K562 (cell line): ENCODE data around the gene FHIT. TPM values are rescaled to one million over a fixed set of nuclear protein-coding genes. Genes with fewer than 3 reads are reported as not detected.

Experiments used
- ATAC-seq: fragments of 200-7000 bp; cut with Tn5 transposase; 3 replicates; pipeline ENCODE4 v1.9.1; 2020; ENCODE audit warnings: moderate library complexity
- BruUV-seq: library from RNA; stranded (reverse); fragments of 400-500 nt; replicated peaks from 2 replicates; lab custom pipeline; 2021; lab: Mats Ljungman, UMichigan
- CTCF ChIA-PET: fragments of 300-600 bp; formaldehyde crosslinking; extraction: SDS; loops from one replicate; lab custom pipeline; 2021; ENCODE audit warnings: low intra/inter-chr PET ratio; lab: Yijun Ruan, JAX
- POLR2A ChIA-PET: fragments of 300-600, 350-650 bp; sonication (Branson Sonifier 250); formaldehyde crosslinking; extraction: SDS; loops from one replicate; lab custom pipeline; 2021; ENCODE audit warnings: antibody characterized with exemption, inconsistent platforms; lab: Yijun Ruan, JAX
- DNase-seq, 4 experiments: peaks; one replicate each; pipeline versions ENCODE4 v3.0.0 to v3.0.0-alpha.2; 2011 to 2018; ENCODE audit warnings: low spot score in 3 of 4, mixed read lengths in 3 of 4; ENCODE audit errors: extremely low read depth in 1 of 4
- FAIRE-seq: peaks from 2 replicates; lab custom pipeline; 2011; peaks lifted over from hg19 to GRCh38; lab: Jason Lieb, UNC
- H2AFZ ChIP-seq: 2 replicates; pipeline ENCODE4 v1.6.0; 2011; ENCODE audit warnings: low read depth, low read length, control low read depth, inconsistent platforms
- H3K27ac ChIP-seq: fragments of 200-600 bp; 3 replicates; pipeline ENCODE4 v1.8.0; 2011; ENCODE audit warnings: low read depth, mild to moderate bottlenecking, control low read depth, inconsistent platforms, low read length, moderate library complexity, mixed read lengths; ENCODE audit errors: extremely low read depth
- H3K27me3 ChIP-seq, 2 experiments: fragments of 300-600 bp in 1 of 2; 2 replicates in 1 of 2; 3 replicates in 1 of 2; pipeline versions ENCODE4 v1.6.0 to v1.8.0; 2011; ENCODE audit warnings: inconsistent platforms in 2 of 2, low read length in 2 of 2, mild to moderate bottlenecking in 1 of 2, mixed read lengths in 1 of 2, moderate library complexity in 1 of 2; ENCODE audit not compliant: control insufficient read depth in 2 of 2, insufficient read depth in 2 of 2
- H3K36me3 ChIP-seq: fragments of 300-600 bp; 3 replicates; pipeline ENCODE4 v1.8.0; 2011; ENCODE audit warnings: mild to moderate bottlenecking, low read length, inconsistent platforms; ENCODE audit not compliant: control insufficient read depth, insufficient read depth
- H3K4me1 ChIP-seq, 2 experiments: fragments of 200-600 bp in 1 of 2; replicated peaks in 1 of 2; 2 replicates in 1 of 2; 3 replicates in 1 of 2; pipeline versions ENCODE4 v1.5.1 to v1.8.0; 2011; ENCODE audit warnings: inconsistent platforms in 2 of 2, low read length in 2 of 2, mild to moderate bottlenecking in 1 of 2, mixed read lengths in 1 of 2, moderate library complexity in 1 of 2; ENCODE audit not compliant: control insufficient read depth in 2 of 2, insufficient read depth in 2 of 2
- H3K4me2 ChIP-seq: 2 replicates; pipeline ENCODE4 v1.6.1; 2011; ENCODE audit warnings: low read length, control low read depth, inconsistent platforms, mixed read lengths; ENCODE audit not compliant: insufficient read depth
- H3K4me3 ChIP-seq: fragments of 200-600 bp; sonication (generic), shearing (Covaris generic); 2 replicates; pipeline ENCODE4 v1.5.1; 2016; ENCODE audit warnings: control low read depth, inconsistent platforms
- H3K79me2 ChIP-seq: fragments of 200-600 bp; 3 replicates; pipeline ENCODE4 v1.8.0; 2011; ENCODE audit warnings: low read length, inconsistent platforms; ENCODE audit not compliant: control insufficient read depth, insufficient read depth
- H3K9ac ChIP-seq, 2 experiments: 2 replicates each; pipeline versions ENCODE4 v1.6.0 to v1.6.1; 2011; ENCODE audit warnings: low read depth in 2 of 2, low read length in 2 of 2, control low read depth in 1 of 2, inconsistent platforms in 1 of 2, mild to moderate bottlenecking in 1 of 2, mixed read lengths in 1 of 2; ENCODE audit not compliant: insufficient read depth in 1 of 2
- H3K9me1 ChIP-seq: one replicate; pipeline ENCODE4 v1.6.0; 2011; ENCODE audit warnings: inconsistent platforms, mild to moderate bottlenecking, low read length, moderate library complexity; ENCODE audit not compliant: control insufficient read depth, insufficient read depth
- H3K9me3 ChIP-seq: replicated peaks from 2 replicates; pipeline ENCODE4 v1.5.1; 2011; ENCODE audit warnings: low read depth, low read length, inconsistent platforms; ENCODE audit not compliant: control insufficient read depth, insufficient read depth
- H4K20me1 ChIP-seq: replicated peaks from 2 replicates; pipeline ENCODE4 v1.6.1; 2011; ENCODE audit warnings: low read length, inconsistent platforms, mixed read lengths; ENCODE audit not compliant: control insufficient read depth, insufficient read depth
- ASH1L ChIP-seq: fragments of 450-650 bp; IDR thresholded peaks from 2 replicates; pipeline ENCODE4 v1.6.1; 2018; ENCODE audit warnings: borderline replicate concordance, mild to moderate bottlenecking, low read depth; ENCODE audit not compliant: partially characterized antibody
- BCLAF1 ChIP-seq, 2 experiments: fragments of 450-650 bp in 1 of 2; IDR thresholded peaks; 2 replicates each; pipeline ENCODE4 v1.6.1; 2011 to 2017; ENCODE audit warnings: low read depth in 2 of 2, antibody characterized with exemption in 1 of 2, borderline replicate concordance in 1 of 2, low read length in 1 of 2, mild to moderate bottlenecking in 1 of 2, mixed read lengths in 1 of 2; ENCODE audit not compliant: control insufficient read depth in 1 of 2
- DPF2 ChIP-seq: fragments of 450-650 bp; IDR thresholded peaks from 2 replicates; pipeline ENCODE4 v1.6.1; 2016
- FOXJ3 ChIP-seq: sonication (generic); formaldehyde crosslinking; IDR thresholded peaks from 2 replicates; pipeline ENCODE4 v1.4.0; 2020; ENCODE audit warnings: mild to moderate bottlenecking, missing genetic modification reagents
- HMGN3 ChIP-seq: IDR thresholded peaks from 2 replicates; pipeline ENCODE4 v1.6.1; 2011; ENCODE audit warnings: borderline replicate concordance, low read depth, mild to moderate bottlenecking, mixed read lengths, low read length; ENCODE audit not compliant: insufficient read length; ENCODE audit errors: extremely low read depth
- KLF13 ChIP-seq: fragments of 450-650 bp; IDR thresholded peaks from 2 replicates; pipeline ENCODE4 v1.6.1; 2016; ENCODE audit warnings: missing genetic modification characterization, low read depth, mild to moderate bottlenecking, missing compliant biosample characterization, moderate library complexity, borderline replicate concordance
- KLF16 ChIP-seq: IDR thresholded peaks from 2 replicates; pipeline ENCODE4 v1.6.1; 2016; ENCODE audit warnings: antibody characterized with exemption
- MECOM ChIP-seq: fragments of 250-450 bp; sonication (Bioruptor Pico); IDR thresholded peaks from 2 replicates; pipeline ENCODE4 v1.8.0; 2022; ENCODE audit warnings: inconsistent platforms
- NCOR1 ChIP-seq: fragments of 450-650 bp; IDR thresholded peaks from 2 replicates; pipeline ENCODE4 v1.6.1; 2016; ENCODE audit warnings: mild to moderate bottlenecking, moderate library complexity
- SMAD1 ChIP-seq: fragments of 150-350 bp; IDR thresholded peaks from 2 replicates; pipeline ENCODE4 v1.6.1; 2014; ENCODE audit warnings: low read length, low read depth; ENCODE audit not compliant: partially characterized antibody
- SRSF9 ChIP-seq: fragments of 200-400 bp; formaldehyde crosslinking; IDR thresholded peaks from 2 replicates; pipeline ENCODE4 v1.6.1; 2017; ENCODE audit warnings: low read depth, low read length, borderline replicate concordance
- XRCC5 ChIP-seq: fragments of 200-400 bp; formaldehyde crosslinking; IDR thresholded peaks from 2 replicates; pipeline ENCODE4 v1.6.1; 2017; ENCODE audit warnings: low read depth, mild to moderate bottlenecking, low read length
- ZKSCAN1 ChIP-seq: fragments of 150-350 bp; IDR thresholded peaks from 2 replicates; pipeline ENCODE4 v1.6.1; 2016; ENCODE audit warnings: low read depth, low read length
- ZKSCAN3 ChIP-seq: fragments of 250-450 bp; sonication (Bioruptor Pico); IDR thresholded peaks from 2 replicates; pipeline ENCODE4 v1.4.0; 2020
- ZNF174 ChIP-seq: fragments of 250-450 bp; sonication (Bioruptor Pico); IDR thresholded peaks from 2 replicates; pipeline ENCODE4 v1.4.0; 2020; ENCODE audit warnings: mild to moderate bottlenecking
- ZNF184 ChIP-seq: sonication (generic); formaldehyde crosslinking; IDR thresholded peaks from 2 replicates; pipeline ENCODE4 v1.5.0; 2020; ENCODE audit warnings: missing genetic modification reagents
- ZNF57 ChIP-seq: fragments of 450-650 bp; formaldehyde crosslinking; IDR thresholded peaks from 2 replicates; pipeline ENCODE4 v1.4.0; 2020; ENCODE audit warnings: mild to moderate bottlenecking, moderate library complexity
- WGBS: fragments of 100-300 bp; shearing (Covaris generic); methylation state at CpG from one replicate; pipeline ENCODE4 v1.1.6; 2016; ENCODE audit warnings: low coverage, mixed read lengths; ENCODE audit not compliant: insufficient coverage; ENCODE audit errors: missing lambda C conversion rate; 5-methylcytosine and 5-hydroxymethylcytosine counted together
- in situ Hi-C: fragments of 300-500 bp; cut with MboI; formaldehyde crosslinking; loops from 4 replicates; pipeline ENCODE4 v1.15.0; 2018; ENCODE audit warnings: inconsistent platforms, mixed read lengths
- intact Hi-C: fragments of 100-400 bp; cut with micrococcal nuclease; formaldehyde crosslinking; loops from 2 replicates; pipeline ENCODE4 v1.14.2; 2022
- polyA plus RNA-seq, 8 experiments: library from polyadenylated mRNA; depleted of rRNA in 4 of 8; stranded (reverse) in 5 of 8; unstranded in 3 of 8; fragments of >200 nt; fragmentation: Nextera tagmentation in 2 of 8; fragmentation: Illumina TruSeq in 1 of 8; extraction: Ambion mirVana in 2 of 8; extraction: Trizol in 1 of 8; gene quantifications; 2 replicates each; pipeline versions ENCODE4 v1.2.1 to v1.2.3, GENCODE V29; 2011 to 2014; ENCODE audit warnings: inconsistent platforms in 1 of 8, missing spikeins in 1 of 8
- total RNA-seq, 7 experiments: library from RNA; depleted of rRNA in 6 of 7; stranded (reverse); fragments of >200 nt in 6 of 7; fragmentation: Illumina TruSeq in 2 of 7; extraction: Trizol in 2 of 7; gene quantifications; 2 replicates each; pipeline versions ENCODE4 v1.2.1 to v1.2.3, GENCODE V29; 2011 to 2021; ENCODE audit warnings: low replicate concordance in 1 of 7

FHIT gene
- total and polyA plus RNA-seq, 9 of the 15 experiments (the other 6 are each of a cell fraction or from before 2014, with no cell fraction given): 1.7 to 9.1 (median 4.3) TPM

GRCh38 chr3:59766200-59766872, 1484.9 kb downstream of the FHIT start:
- BruUV-seq: no TSS peak
- ATAC-seq: no peak
- H3K27me3 ChIP-seq: no peaks in the 10 kb centered on the region
- in situ Hi-C loops: no loop called here
- WGBS: 0% methylated on average over 5 of the region's 6 CpGs
- no peaks in the 10 kb centered on the region for H3K9me3 ChIP-seq
- POLR2A ChIA-PET: no interaction called here
- TF ChIP-seq ZNF57 (CRISPR knock-in tag): no peak
- TF ChIP-seq MECOM (CRISPR knock-in tag): no peak
- TF ChIP-seq ZKSCAN3: no peak
- TF ChIP-seq KLF16: no peak
- no peak for TF ChIP-seq SRSF9
- no peak for TF ChIP-seq DPF2
- no peak for TF ChIP-seq HMGN3
- no peak for TF ChIP-seq BCLAF1 (IDR thresholded peaks at IDR 0.05; ENCODE audit: borderline replicate concordance in 1 of 2, control insufficient read depth in 1 of 2, low read depth in 2 of 2, low read length in 1 of 2)
- TF ChIP-seq ZKSCAN1: no peak
- no peak for TF ChIP-seq XRCC5
- no peak for TF ChIP-seq FOXJ3 (CRISPR knock-in tag)
- no peak for TF ChIP-seq NCOR1
- TF ChIP-seq ASH1L: no peak
- no peak for TF ChIP-seq ZNF184
- no peak for TF ChIP-seq ZNF174 (CRISPR knock-in tag)
- no peak for TF ChIP-seq SMAD1
- no peak for TF ChIP-seq KLF13 (tag)
- TF ChIP-seq, all 486 proteins: peak for 0
- Histone ChIP-seq H3K4me1 (no peaks in the 10 kb centered on the region), H3K27ac (no peak overlapping the region), H3K9me1 (no peaks in the 10 kb centered on the region), H3K4me2 (no peak overlapping the region), H4K20me1 (no peaks in the 10 kb centered on the region), H2AFZ (no peak overlapping the region), H3K79me2 (no peaks in the 10 kb centered on the region), H3K4me3 (no peak overlapping the region), H3K9ac (no peak overlapping the region), H3K36me3 (no peaks in the 10 kb centered on the region)
- DNase-seq (no peak), FAIRE-seq (no peak)
- CTCF ChIA-PET: no interaction called here
- intact Hi-C loops: no loop called here
